PC-9 (cell line): ENCODE results near the gene BCL7B. TPM values are rescaled to one million over a fixed set of nuclear protein-coding genes. Genes with fewer than 3 reads are reported as not detected.

Experiments used
- total RNA-seq: library from RNA; stranded (reverse); gene quantifications from 2 replicates; pipeline ENCODE4 v1.2.3, GENCODE V29; 2021

BCL7B gene
- total RNA-seq, 1 experiment from 2014 or later = 70.4 TPM

Other genes with a start within 250 kb of the BCL7B start
- 51.6 and 62.2 TPM in 2 replicates for gene NSUN5, start 248.9 kb downstream of the BCL7B start, total RNA-seq
- gene TRIM50, start 229.6 kb downstream of the BCL7B start, total RNA-seq = not detected in 2 replicates
- not detected in 2 replicates for gene FKBP6, start 229.5 kb downstream of the BCL7B start, total RNA-seq
- 0.92 and 1.3 TPM in 2 replicates for gene FZD9, start 123.9 kb downstream of the BCL7B start, total RNA-seq
- 73.6 and 88.4 TPM in 2 replicates for gene BAZ1B, start 35.4 kb downstream of the BCL7B start, total RNA-seq
- 43.9 and 49.2 TPM in 2 replicates for gene TBL2, start 20.9 kb upstream of the BCL7B start, total RNA-seq
- gene MLXIPL, start 66.8 kb upstream of the BCL7B start, total RNA-seq = 24.9 and 32.0 TPM in 2 replicates
- gene VPS37D, start 110.1 kb upstream of the BCL7B start, total RNA-seq = 8.3 and 12.4 TPM in 2 replicates
- 8.0 and 9.5 TPM in 2 replicates for gene DNAJC30, start 125.8 kb upstream of the BCL7B start, total RNA-seq
- gene BUD23, start 125.9 kb upstream of the BCL7B start, total RNA-seq = 122 and 158 TPM in 2 replicates
- gene STX1A, start 162.0 kb upstream of the BCL7B start, total RNA-seq = 39.1 and 40.5 TPM in 2 replicates
- 74.4 and 92.6 TPM in 2 replicates for gene ABHD11, start 181.1 kb upstream of the BCL7B start, total RNA-seq
- 31.3 and 45.2 TPM in 2 replicates for gene CLDN3, start 212.6 kb upstream of the BCL7B start, total RNA-seq